Measurements from ENCODE around the gene ZNF577.

ZNF577 gene

GRCh38 chr19:51861870-51862622, 25.7 kb downstream of the ZNF577 start:
- no peak for DNase-seq (ENCODE audit: low spot score)

- no peak for DNase-seq (ENCODE audit: low spot score)
Observed at GRCh38 chr19:51837145-51837544, 50.6 kb downstream of the ZNF577 start.

GRCh38 chr19:51830274-51830673, 57.5 kb downstream of the ZNF577 start:
- DNase-seq (ENCODE audit: low spot score), result no peak

GRCh38 chr19:51824281-51825005, 63.3 kb downstream of the ZNF577 start:
- DNase-seq (ENCODE audit: low spot score), result no peak

- no peak for DNase-seq (ENCODE audit: low spot score)
Observed at GRCh38 chr19:51822946-51823345, 64.8 kb downstream of the ZNF577 start.

GRCh38 chr19:51822325-51822724, 65.4 kb downstream of the ZNF577 start:
- peak; percentile 55 for DNase-seq (ENCODE audit: low spot score)

- no peak for DNase-seq (ENCODE audit: low spot score)
Observed at GRCh38 chr19:51821921-51822320, 65.8 kb downstream of the ZNF577 start.

GRCh38 chr19:51821456-51821855, 66.3 kb downstream of the ZNF577 start:
- no peak for DNase-seq (ENCODE audit: low spot score)
